HG03060 (cell line): ENCODE results near the gene GABARAPL2.

Source experiments
- ATAC-seq: cut with Tn5 transposase; IDR thresholded peaks from one replicate; pipeline ENCODE4 v1.9.1; 2021; ENCODE audit warnings: low read depth, moderate number of reproducible peaks; ENCODE audit not compliant: unreplicated experiment

GABARAPL2 gene

DNA sequence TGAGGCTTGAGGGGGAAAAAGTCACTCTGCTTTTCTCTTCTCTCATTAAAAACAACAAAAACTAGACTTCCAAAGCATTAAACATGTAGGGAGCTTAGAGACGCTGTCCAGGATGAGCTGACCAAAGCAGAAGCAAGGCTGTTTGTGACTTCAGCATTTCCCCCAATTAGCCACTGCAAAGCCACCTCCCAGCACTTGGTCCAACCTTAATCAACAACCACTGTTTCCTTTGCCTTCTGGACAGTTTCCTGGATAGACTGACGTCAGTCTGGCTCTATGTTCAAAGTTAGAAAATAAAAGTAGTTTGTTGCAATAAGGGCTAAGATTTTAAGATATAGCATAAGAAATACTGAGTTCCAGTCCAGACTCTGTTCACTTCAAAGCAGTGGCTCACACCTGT, 13.2 kb upstream of the GABARAPL2 start:
- no peak for ATAC-seq

DNA sequence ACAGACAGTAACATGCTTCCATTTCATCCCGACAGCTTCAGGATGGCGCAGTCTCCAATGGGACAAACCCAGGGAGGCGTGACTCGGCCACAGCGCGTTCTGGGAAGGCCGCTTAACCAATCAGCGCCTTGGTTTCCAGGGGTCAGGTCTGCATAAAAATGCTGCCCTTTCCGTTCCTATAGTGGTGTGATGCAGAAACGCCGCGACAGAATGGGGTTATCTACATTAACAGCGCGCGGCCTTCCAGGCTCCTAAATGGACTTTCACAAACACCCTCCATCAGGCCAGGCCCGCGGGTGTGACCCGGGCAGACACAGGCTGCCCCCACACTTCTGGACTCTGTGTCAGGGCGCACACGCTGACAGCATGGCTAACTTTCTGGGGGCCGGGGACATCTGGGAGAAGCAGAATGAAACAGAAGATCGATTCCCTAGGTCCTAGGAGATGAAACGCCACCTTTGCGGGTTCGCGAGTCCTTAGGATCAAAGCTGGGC, 10.9 kb upstream of the GABARAPL2 start:
- no peak for ATAC-seq

GRCh38 chr16:75555707-75556430, 10.3 kb upstream of the GABARAPL2 start, which contains the start of gene TMEM231:
Gene TMEM231 (minus strand): TSS chr16:75556252. CDS start chr16:75556209, 43 bp downstream.
- ATAC-seq, result peak; percentile 94

DNA sequence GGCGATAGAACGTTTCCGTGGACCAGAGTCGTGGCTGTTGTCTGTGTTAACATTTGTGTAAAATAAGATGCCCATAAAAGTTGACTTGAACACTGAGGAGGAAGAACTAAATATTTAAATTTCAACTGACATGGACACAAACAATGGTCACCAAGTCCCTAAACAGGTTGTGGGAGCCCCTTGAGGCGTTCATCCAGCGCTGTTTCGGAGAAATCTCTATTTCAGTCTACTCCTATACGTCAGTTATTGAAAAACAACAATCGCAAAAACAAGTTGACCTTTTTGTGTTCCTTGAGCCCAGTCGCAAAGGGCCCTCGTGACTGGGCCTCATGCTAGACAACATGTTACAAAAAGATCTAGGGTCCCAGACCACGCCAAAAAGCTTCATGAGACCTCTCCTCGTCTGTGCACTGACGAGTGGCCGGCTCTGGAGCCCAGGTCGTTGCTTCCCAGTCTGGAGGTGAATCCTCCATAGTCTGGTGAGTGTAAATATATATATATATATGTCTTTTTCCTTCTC, 9.7 kb upstream of the GABARAPL2 start:
- no peak for ATAC-seq

DNA sequence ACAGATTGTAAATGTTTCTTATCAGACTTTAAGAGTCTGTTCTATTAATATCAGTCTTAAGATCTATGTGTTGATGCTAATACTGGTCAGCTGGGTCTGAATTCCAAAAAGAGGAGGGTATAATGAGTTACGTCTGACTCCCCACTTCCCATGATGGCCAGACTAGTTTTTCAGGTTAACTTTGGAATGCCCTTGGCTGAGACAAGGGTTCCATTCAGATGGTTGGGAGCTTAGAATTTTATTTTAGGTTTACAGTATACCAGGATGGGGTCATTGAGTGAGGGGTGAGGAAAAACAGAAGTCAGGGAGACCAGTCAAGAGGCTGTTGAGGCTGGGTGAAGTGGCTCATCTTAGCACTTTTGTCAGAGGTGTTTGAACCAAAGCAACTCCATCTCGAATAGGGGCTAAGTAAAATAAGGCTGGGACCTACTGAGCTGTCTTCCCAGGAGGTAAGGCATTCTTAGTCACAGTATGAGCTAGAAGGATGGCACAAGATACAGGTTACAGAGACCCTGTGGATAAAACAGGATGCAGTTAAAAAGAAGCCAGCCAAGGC, 7.3 kb upstream of the GABARAPL2 start:
- ATAC-seq, result no peak

- ATAC-seq, result no peak
Observed at GRCh38 chr16:75559564-75560372, 6.4 kb upstream of the GABARAPL2 start.

GRCh38 chr16:75565640-75566039, 539 bp upstream of the GABARAPL2 start:
- ATAC-seq, result no peak

GRCh38 chr16:75566758-75567255, 628 bp downstream of the GABARAPL2 start:
- ATAC-seq, result no peak

DNA sequence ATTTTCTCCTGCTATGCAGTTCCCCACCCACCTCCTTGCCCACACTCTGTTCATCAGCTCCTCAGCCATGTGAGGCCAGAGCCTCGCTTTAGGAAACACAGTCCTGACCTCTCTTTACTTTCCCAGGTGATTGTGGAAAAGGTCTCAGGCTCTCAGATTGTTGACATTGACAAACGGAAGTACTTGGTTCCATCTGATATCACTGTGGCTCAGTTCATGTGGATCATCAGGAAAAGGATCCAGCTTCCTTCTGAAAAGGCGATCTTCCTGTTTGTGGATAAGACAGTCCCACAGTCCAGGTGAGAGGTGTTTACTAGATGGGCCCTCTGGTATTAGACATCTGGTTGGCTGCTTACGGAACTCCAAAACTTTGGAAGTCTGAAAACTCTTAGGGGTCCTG, 1.7 kb downstream of the GABARAPL2 start:
- no peak for ATAC-seq

DNA sequence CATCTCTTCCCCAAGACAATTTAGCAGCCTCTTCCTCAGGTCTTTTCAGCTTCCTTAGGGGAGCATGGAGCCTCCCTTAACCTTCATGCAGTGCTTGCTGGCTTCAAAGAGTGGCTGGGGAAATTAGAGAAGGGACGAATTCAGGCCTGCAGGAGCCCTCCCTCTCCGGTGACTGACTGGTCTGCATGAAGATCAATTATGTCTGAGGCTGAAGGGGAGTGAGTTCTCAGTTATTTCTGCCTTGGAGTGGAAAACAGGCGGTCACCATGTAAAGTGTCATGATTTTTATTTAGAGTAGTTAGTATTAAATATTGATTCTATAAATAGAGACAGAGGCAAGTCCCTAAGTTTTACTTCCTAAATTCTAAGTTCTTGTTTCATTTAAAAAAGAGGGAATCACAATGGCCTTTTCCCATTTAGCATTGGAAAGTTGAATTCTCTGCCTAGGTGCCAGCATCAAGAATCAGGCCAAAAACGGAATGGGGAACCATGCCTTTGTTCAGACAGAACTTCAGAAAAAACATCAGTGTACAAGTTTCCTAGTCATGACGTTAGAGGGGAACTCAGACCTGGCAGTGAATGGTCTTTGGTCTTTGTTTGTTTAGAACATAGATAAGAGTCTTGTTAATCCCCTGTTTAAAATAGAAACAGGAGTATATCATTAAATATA, 4.4 kb downstream of the GABARAPL2 start:
- no peak for ATAC-seq

- no peak for ATAC-seq
Observed at GRCh38 chr16:75572864-75573542, 6.8 kb downstream of the GABARAPL2 start.

- ATAC-seq, result no peak
Observed at GRCh38 chr16:75573955-75574354, 7.8 kb downstream of the GABARAPL2 start.

- ATAC-seq, result no peak
Observed at GRCh38 chr16:75575958-75576357, 9.8 kb downstream of the GABARAPL2 start.

GRCh38 chr16:75576384-75576811, 10.2 kb downstream of the GABARAPL2 start:
- ATAC-seq, result no peak

- no peak for ATAC-seq
Observed at GRCh38 chr16:75578212-75578611, 12.0 kb downstream of the GABARAPL2 start.

DNA sequence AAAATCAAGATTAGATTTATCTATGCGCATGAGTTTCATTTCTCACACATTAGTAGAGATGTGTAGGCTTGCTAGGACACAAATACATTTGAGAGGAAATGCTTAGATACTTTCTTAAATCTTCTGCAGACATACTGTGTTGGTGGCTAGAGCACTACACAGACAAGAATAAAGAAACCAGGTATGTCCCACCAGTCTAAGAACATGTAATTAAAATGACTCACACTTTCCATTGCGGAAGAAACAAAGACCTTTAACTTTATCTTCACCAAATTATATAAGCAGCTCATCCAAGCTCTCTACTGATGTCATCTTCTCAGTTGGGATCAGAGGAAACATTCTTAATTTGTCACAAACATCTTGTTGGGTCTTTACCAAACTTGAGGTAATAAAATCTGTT, 12.5 kb downstream of the GABARAPL2 start:
- ATAC-seq, result no peak

- ATAC-seq, result no peak
Observed at GRCh38 chr16:75579281-75579834, 13.2 kb downstream of the GABARAPL2 start.

DNA sequence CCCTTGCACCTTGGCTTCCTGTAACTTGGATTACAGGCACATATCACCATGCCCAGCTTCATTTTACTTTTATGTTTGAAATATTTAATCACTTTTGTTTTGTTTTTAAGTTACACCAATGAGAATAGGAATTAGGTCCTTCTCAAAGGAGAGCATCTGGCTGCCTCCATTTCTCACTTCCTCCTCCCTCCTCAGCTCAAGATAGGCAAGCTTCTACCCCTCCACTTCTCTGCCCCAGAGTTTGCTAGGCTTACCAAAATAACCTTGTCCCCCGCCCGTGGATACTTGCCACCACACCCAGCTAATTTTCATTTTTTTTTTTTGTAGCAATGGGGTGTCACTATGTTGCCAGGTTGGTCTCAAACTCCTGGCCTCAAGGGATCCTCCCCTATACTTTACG, 17.9 kb downstream of the GABARAPL2 start:
- ATAC-seq, result no peak

GRCh38 chr16:75588716-75589115, 22.5 kb downstream of the GABARAPL2 start:
- ATAC-seq, result no peak
